Vagina (tissue), 2 donors: ENCODE measurements around the gene C3. TPM values are rescaled to one million over a fixed set of nuclear protein-coding genes. Genes with fewer than 3 reads are reported as not detected.

Experiments
- DNase-seq, 2 donors: peaks; one replicate each; pipeline ENCODE4 v3.0.0-alpha.2; 2017; ENCODE audit errors: extremely low spot score in 2 of 2
- H3K27ac ChIP-seq: fragments of 200-600 bp; sonication (generic); one replicate; pipeline ENCODE4 v1.5.1; 2019
- H3K27me3 ChIP-seq: fragments of 200-600 bp; sonication (generic); one replicate; pipeline ENCODE4 v1.5.1; 2019
- H3K36me3 ChIP-seq, 2 donors: fragments of 200-600 bp; sonication (generic); one replicate each; pipeline ENCODE4 v1.5.1; 2017 to 2019
- H3K4me1 ChIP-seq: fragments of 200-600 bp; sonication (generic); one replicate; pipeline ENCODE4 v1.5.1; 2019
- H3K4me3 ChIP-seq, 2 donors: fragments of 200-600 bp; sonication (generic); 1 replicate in 1 of 2; 2 replicates in 1 of 2; pipeline ENCODE4 v1.5.1; 2016 to 2019
- H3K9me3 ChIP-seq: fragments of 200-600 bp; sonication (generic); one replicate; pipeline ENCODE4 v1.5.1; 2019
- POLR2A ChIP-seq, 2 donors: fragments of 450-650 bp; IDR thresholded peaks; one replicate each; pipeline ENCODE4 v1.6.1; 2017; ENCODE audit warnings: antibody characterized with exemption in 2 of 2, mild to moderate bottlenecking in 2 of 2, moderate library complexity in 2 of 2
- POLR2AphosphoS5 ChIP-seq, 2 donors: sonication (generic); formaldehyde crosslinking; IDR thresholded peaks; one replicate each; pipeline ENCODE4 v1.9.0; 2017; ENCODE audit warnings: antibody characterized with exemption in 2 of 2, mild to moderate bottlenecking in 2 of 2, low read depth in 1 of 2; ENCODE audit not compliant: insufficient read depth in 1 of 2
- intact Hi-C: fragments of 100-400 bp; cut with DNase I; formaldehyde crosslinking; loops from one replicate; pipeline ENCODE4 v1.15.1; 2023
- total RNA-seq: library from RNA; depleted of rRNA; stranded (reverse); fragments of >200 nt; gene quantifications from one replicate; pipeline ENCODE4 v1.2.3, GENCODE V29; 2016
- TF ChIP-seq, protein P1 (sequence below), 3 experiments: fragments of 450-650 bp in 2 of 3; fragments of 200-600 bp in 1 of 3; sonication (generic) in 1 of 3; IDR thresholded peaks; one replicate each; pipeline ENCODE4 v1.5.1; 2017 to 2019; ENCODE audit warnings: antibody characterized with exemption in 3 of 3, mild to moderate bottlenecking in 2 of 3, moderate library complexity in 2 of 3

Gene C3
- total RNA-seq, 1 donor from 2014 or later = 1,239 TPM

DNA sequence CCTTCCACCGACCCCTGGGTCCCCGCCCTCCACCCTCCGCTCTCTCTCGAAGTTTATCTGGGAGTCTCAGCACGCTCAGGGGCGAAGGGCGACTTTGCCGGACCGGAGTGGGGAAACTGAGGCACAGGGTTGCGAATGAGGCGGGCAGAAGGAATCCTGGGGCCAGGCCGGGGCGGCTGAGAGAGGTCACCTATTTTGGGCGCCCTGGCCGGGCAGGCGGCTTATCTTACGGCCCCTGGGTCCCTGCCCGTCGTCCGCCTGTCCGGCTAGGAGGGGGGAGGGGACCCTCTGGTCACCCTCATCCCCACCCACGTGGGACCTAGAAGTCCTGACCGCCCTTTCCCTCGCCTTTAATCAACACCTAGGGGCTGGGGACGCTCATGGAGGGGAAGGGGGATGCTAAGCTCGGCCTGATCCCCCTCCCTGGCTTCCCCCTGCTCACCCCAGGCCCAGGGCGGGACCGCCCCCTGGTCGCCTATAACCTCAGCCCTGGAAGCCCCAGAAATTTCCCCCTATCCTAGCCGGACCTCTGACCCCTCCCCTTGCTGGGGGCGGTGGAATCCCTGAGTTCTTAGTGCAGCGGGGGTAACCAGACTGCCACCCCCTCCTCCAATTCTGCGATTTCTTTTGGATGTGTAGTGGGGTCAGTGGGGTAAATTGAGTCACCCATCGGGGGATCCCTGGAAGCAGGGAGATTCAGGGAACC is 19.6 kb upstream of the C3 start:
- TF ChIP-seq POLR2A (IDR thresholded peaks at IDR 0.05) (no peak), POLR2AphosphoS5 (IDR thresholded peaks at IDR 0.05; ENCODE audit: insufficient read depth in 1 of 2, low read depth in 1 of 2) (no peak)
- TF ChIP-seq, protein P1, sequence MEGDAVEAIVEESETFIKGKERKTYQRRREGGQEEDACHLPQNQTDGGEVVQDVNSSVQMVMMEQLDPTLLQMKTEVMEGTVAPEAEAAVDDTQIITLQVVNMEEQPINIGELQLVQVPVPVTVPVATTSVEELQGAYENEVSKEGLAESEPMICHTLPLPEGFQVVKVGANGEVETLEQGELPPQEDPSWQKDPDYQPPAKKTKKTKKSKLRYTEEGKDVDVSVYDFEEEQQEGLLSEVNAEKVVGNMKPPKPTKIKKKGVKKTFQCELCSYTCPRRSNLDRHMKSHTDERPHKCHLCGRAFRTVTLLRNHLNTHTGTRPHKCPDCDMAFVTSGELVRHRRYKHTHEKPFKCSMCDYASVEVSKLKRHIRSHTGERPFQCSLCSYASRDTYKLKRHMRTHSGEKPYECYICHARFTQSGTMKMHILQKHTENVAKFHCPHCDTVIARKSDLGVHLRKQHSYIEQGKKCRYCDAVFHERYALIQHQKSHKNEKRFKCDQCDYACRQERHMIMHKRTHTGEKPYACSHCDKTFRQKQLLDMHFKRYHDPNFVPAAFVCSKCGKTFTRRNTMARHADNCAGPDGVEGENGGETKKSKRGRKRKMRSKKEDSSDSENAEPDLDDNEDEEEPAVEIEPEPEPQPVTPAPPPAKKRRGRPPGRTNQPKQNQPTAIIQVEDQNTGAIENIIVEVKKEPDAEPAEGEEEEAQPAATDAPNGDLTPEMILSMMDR (IDR thresholded peaks at IDR 0.05) = no peak
- DNase-seq = no peak
- intact Hi-C loops = loop anchor here (5.0 to 10.0 kb wide), 2 partner anchors 125 to 318 kb away; partner anchors contain the start of gene KHSRP
- Histone ChIP-seq H3K27ac (peak overlapping the region; percentile 96), H3K27me3 (no peaks in the 10 kb centered on the region), H3K36me3 (peaks cover 0 to 10% of the 10 kb centered on the region in 2 donors), H3K9me3 (no peaks in the 10 kb centered on the region), H3K4me1 (peaks cover 67% of the 10 kb centered on the region), H3K4me3 (peak overlapping the region; percentile 78 to 99)

DNA sequence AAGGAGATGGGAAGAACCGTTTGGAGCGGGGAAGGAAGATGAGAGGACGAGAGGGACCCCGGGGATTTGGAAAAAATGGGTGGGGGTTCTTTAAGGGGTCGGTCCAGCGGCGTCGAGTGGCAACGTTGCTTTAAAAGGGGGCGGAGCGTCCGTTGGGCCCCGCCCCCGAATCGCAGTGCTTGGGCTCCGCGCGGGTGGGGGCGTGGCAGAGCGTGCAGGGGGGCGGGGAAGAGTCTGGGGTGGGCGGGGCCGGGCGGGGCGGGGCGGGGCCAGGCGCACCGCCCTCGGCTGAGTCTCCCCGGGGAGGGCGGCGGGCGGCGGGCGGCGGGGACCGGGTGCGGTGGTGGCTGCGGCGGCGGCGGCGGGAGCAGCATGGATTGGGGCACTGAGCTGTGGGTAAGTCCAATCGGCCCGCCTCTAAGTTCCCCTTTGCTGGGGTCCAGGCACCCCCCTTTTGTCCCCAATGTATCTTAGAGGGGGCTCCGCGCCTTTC is 19.0 kb upstream of the C3 start, which contains the start of gene TRIP10:
Gene TRIP10 (plus strand): TSS at position 291 of the 493 bp plus-strand sequence. CDS start 82 bp downstream, at position 373.
- Histone ChIP-seq H3K4me1 (peaks cover 61% of the 10 kb centered on the region), H3K4me3 (peak within 1 kb of the TSS; percentile 78 to 99), H3K9me3 (no peaks in the 10 kb centered on the region), H3K27ac (peak within 1 kb of the TSS; percentile 96), H3K36me3 (peaks cover 0 to 10% of the 10 kb centered on the region in 2 donors), H3K27me3 (no peaks in the 10 kb centered on the region)
- TF ChIP-seq POLR2A (IDR thresholded peaks at IDR 0.05) = peak in 1 of 2 donors; percentile 76
- peak in 1 of 2 donors; percentile 84 for TF ChIP-seq POLR2AphosphoS5 (IDR thresholded peaks at IDR 0.05; ENCODE audit: insufficient read depth in 1 of 2, low read depth in 1 of 2)
- TF ChIP-seq, protein P1 (IDR thresholded peaks at IDR 0.05) = no peak
- DNase-seq = no peak
- intact Hi-C loops = loop anchor here (5.0 to 10.0 kb wide), 2 partner anchors 125 to 317 kb away; partner anchors contain the start of gene KHSRP

DNA sequence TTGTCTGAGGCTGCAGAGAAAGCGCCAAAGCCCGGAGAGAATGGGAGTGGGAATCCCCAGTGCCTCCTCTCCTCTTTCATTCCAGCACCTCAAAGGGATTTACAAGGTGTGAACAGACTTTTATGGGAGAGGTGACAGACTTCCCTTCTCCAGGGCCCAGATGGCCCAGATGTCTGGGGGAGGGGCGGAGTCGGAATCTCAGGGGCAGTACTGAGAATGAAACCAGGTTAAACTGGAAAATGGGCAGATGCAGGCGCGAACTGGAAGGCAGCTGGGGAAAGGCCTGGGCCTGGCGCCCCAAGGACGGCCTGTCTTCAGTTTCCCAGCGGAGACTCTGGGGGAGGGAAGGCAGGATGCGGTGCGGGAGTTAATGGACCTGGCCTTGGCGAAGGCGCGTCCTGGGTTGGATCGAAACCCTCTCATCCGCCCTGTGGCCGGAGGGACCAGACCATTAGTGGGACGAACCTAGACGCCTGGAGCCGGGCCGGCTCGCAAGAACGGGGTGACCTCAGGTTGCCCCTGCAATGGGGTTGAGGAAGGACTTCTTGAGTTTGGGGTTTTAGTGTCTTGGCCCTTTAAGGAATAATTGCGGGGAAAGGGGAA is 18.4 kb upstream of the C3 start:
- peak in 1 of 2 donors; percentile 92 for DNase-seq
- intact Hi-C loops = loop anchor here (5.0 to 10.0 kb wide), 2 partner anchors 126 to 317 kb away; partner anchors contain the start of gene KHSRP
- Histone ChIP-seq H3K36me3 (peaks cover 0 to 10% of the 10 kb centered on the region in 2 donors), H3K9me3 (no peaks in the 10 kb centered on the region), H3K27me3 (no peaks in the 10 kb centered on the region), H3K4me1 (peaks cover 55% of the 10 kb centered on the region), H3K4me3 (peak overlapping the region; percentile 78 to 99), H3K27ac (peak overlapping the region; percentile 96)
- TF ChIP-seq, protein P1 (IDR thresholded peaks at IDR 0.05) = no peak
- TF ChIP-seq POLR2A (IDR thresholded peaks at IDR 0.05) (no peak), POLR2AphosphoS5 (IDR thresholded peaks at IDR 0.05; ENCODE audit: insufficient read depth in 1 of 2, low read depth in 1 of 2) (no peak)

- TF ChIP-seq, protein P1 (IDR thresholded peaks at IDR 0.05) = peak; percentile 30 to 63 (median 33)
- TF ChIP-seq POLR2A (IDR thresholded peaks at IDR 0.05) (no peak), POLR2AphosphoS5 (IDR thresholded peaks at IDR 0.05; ENCODE audit: insufficient read depth in 1 of 2, low read depth in 1 of 2) (peak in 1 of 2 donors; percentile 100)
- Histone ChIP-seq H3K4me3 (peak overlapping the region; percentile 78 to 99), H3K9me3 (no peaks in the 10 kb centered on the region), H3K27ac (peak overlapping the region; percentile 96), H3K36me3 (peaks cover 0 to 9% of the 10 kb centered on the region in 2 donors), H3K27me3 (no peaks in the 10 kb centered on the region), H3K4me1 (peaks cover 49% of the 10 kb centered on the region)
- peak in 1 of 2 donors; percentile 93 for DNase-seq
- intact Hi-C loops = loop anchor here (5.0 to 10.0 kb wide), 2 partner anchors 127 to 316 kb away; partner anchors contain the start of gene KHSRP
These were observed 17.7 kb upstream of the C3 start for GRCh38 chr19:6737873-6738786.
